ENCODE measurements around the gene SBF2. TPM values are rescaled to one million over a fixed set of nuclear protein-coding genes. Genes with fewer than 3 reads are reported as not detected.

SBF2 gene
- polyA plus RNA-seq, 1 donor from 2014 or later, result 53.4 TPM

GRCh38 chr11:10211470-10211869, 82.5 kb downstream of the SBF2 start:
- Histone ChIP-seq H4K20me1 (ENCODE audit: insufficient read depth) (no peaks in the 10 kb centered on the region), H3K79me2 (replicated peaks; ENCODE audit: insufficient read depth, low read length) (peaks cover 3% of the 10 kb centered on the region)

GRCh38 chr11:10209326-10209725, 84.7 kb downstream of the SBF2 start:
- H3F3A ChIP-seq (ENCODE audit: insufficient read depth, low read length, poor library complexity, severe bottlenecking), result no peaks in the 10 kb centered on the region
- H3K9me3 ChIP-seq (ENCODE audit: low read length), result no peaks in the 10 kb centered on the region
- no peaks in the 10 kb centered on the region for H3K9me2 ChIP-seq (ENCODE audit: insufficient read depth, low read length)
- H3K4me3 ChIP-seq (ENCODE audit: low read length), result no peak overlapping the region
- H4K20me1 ChIP-seq (ENCODE audit: insufficient read depth), result no peaks in the 10 kb centered on the region
- no peak overlapping the region for H2AFZ ChIP-seq (ENCODE audit: low read depth, low read length)
- H3K27ac ChIP-seq (ENCODE audit: low read length), result no peak overlapping the region
- H3K36me3 ChIP-seq (ENCODE audit: insufficient read depth, low read length), result no peaks in the 10 kb centered on the region
- H3K4me2 ChIP-seq (ENCODE audit: low read length), result no peak overlapping the region
- H3K9ac ChIP-seq (ENCODE audit: low read length), result no peak overlapping the region
- no peaks in the 10 kb centered on the region for H3K27me3 ChIP-seq (ENCODE audit: insufficient read depth, low read depth, low read length)
- peaks cover 3% of the 10 kb centered on the region for H3K79me2 ChIP-seq (replicated peaks; ENCODE audit: insufficient read depth, low read length)
- TF ChIP-seq RAD21 (conservative IDR thresholded peaks at IDR 0.05) (no peak), CTCF (IDR thresholded peaks at IDR 0.05; ENCODE audit: poor library complexity, severe bottlenecking) (no peak), SMC3 (conservative IDR thresholded peaks at IDR 0.05; ENCODE audit: poor library complexity) (no peak), REST (IDR thresholded peaks at IDR 0.05; ENCODE audit: borderline replicate concordance) (no peak), TAF1 (IDR thresholded peaks at IDR 0.05; ENCODE audit: low read depth) (no peak), MXI1 (conservative IDR thresholded peaks at IDR 0.05; ENCODE audit: poor library complexity, severe bottlenecking) (no peak), EP300 (conservative IDR thresholded peaks at IDR 0.05; ENCODE audit: poor library complexity, severe bottlenecking) (no peak)

More at GRCh38 chr11:10211470-10211869, 82.5 kb downstream of the SBF2 start:
- Histone ChIP-seq H3K4me3 (ENCODE audit: low read length) (no peak overlapping the region), H3K36me3 (ENCODE audit: insufficient read depth, low read length) (no peaks in the 10 kb centered on the region), H3K9me2 (ENCODE audit: insufficient read depth, low read length) (no peaks in the 10 kb centered on the region), H3K27me3 (ENCODE audit: insufficient read depth, low read depth, low read length) (no peaks in the 10 kb centered on the region), H3K4me2 (ENCODE audit: low read length) (no peak overlapping the region), H3K9me3 (ENCODE audit: low read length) (no peaks in the 10 kb centered on the region), H3F3A (ENCODE audit: insufficient read depth, low read length, poor library complexity, severe bottlenecking) (no peaks in the 10 kb centered on the region), H3K9ac (ENCODE audit: low read length) (no peak overlapping the region), H3K27ac (ENCODE audit: low read length) (no peak overlapping the region), H2AFZ (ENCODE audit: low read depth, low read length) (no peak overlapping the region)
- TF ChIP-seq POLR2AphosphoS5 (IDR thresholded peaks at IDR 0.05) (no peak), SMC3 (conservative IDR thresholded peaks at IDR 0.05; ENCODE audit: poor library complexity) (no peak), EP300 (conservative IDR thresholded peaks at IDR 0.05; ENCODE audit: poor library complexity, severe bottlenecking) (no peak), RAD21 (conservative IDR thresholded peaks at IDR 0.05) (no peak), REST (IDR thresholded peaks at IDR 0.05; ENCODE audit: borderline replicate concordance) (no peak), TAF1 (IDR thresholded peaks at IDR 0.05; ENCODE audit: low read depth) (no peak), MXI1 (conservative IDR thresholded peaks at IDR 0.05; ENCODE audit: poor library complexity, severe bottlenecking) (no peak), CTCF (IDR thresholded peaks at IDR 0.05; ENCODE audit: poor library complexity, severe bottlenecking) (no peak), EZH2 (IDR thresholded peaks at IDR 0.05; ENCODE audit: borderline replicate concordance, insufficient read depth, low read length, poor library complexity, severe bottlenecking) (no peak)
